Measurements from ENCODE around the gene PRKCH.

PRKCH gene

DNA sequence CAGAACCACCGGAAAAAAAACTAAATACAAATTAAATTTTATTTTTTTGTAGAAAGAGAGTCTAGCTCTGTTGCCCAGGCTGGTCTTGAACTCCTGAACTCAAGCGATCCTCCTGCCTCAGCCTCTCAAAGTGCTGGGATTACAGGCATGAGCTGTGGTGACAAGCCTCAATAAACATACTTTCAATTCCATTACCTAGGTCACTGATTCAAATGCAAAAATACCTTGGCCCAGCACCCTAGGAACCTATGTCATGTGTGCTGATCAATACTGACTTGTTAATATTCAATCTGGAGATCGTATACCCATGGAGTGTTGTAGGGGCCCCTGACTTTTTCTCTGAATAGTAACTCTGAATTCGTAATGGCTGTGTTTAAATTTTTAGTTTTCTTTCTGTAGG lies 33.2 kb upstream of the PRKCH start:
- Histone ChIP-seq H3K27me3 (ENCODE audit: low read length) (no peaks in the 10 kb centered on the region), H3K79me2 (ENCODE audit: insufficient read depth, low read length) (no peaks in the 10 kb centered on the region), H3K4me3 (ENCODE audit: insufficient read depth, low read length, poor library complexity, severe bottlenecking) (no peak overlapping the region)

GRCh38 chr14:61288720-61289119 lies 32.7 kb upstream of the PRKCH start:
- H3F3A ChIP-seq (ENCODE audit: insufficient read depth) = no peaks in the 10 kb centered on the region
- H3K79me2 ChIP-seq (ENCODE audit: insufficient read depth, low read length) = no peaks in the 10 kb centered on the region
- H3K9me3 ChIP-seq (ENCODE audit: insufficient read depth, low read length) = no peaks in the 10 kb centered on the region
- no peaks in the 10 kb centered on the region for H3K36me3 ChIP-seq (ENCODE audit: low read length)
- H3K27me3 ChIP-seq (ENCODE audit: low read length) = no peaks in the 10 kb centered on the region
- no peak overlapping the region for H2AFZ ChIP-seq (ENCODE audit: low read depth, low read length, severe bottlenecking)
- no peaks in the 10 kb centered on the region for H4K20me1 ChIP-seq (ENCODE audit: low read depth, low read length)
- no peak overlapping the region for H3K9ac ChIP-seq (ENCODE audit: low read length)
- no peaks in the 10 kb centered on the region for H3K9me2 ChIP-seq (replicated peaks; ENCODE audit: insufficient read depth, low read length)
- no peak overlapping the region for H3K4me2 ChIP-seq (ENCODE audit: low read depth, low read length, poor library complexity, severe bottlenecking)
- H3K27ac ChIP-seq (ENCODE audit: low read depth, low read length) = no peak overlapping the region
- no peak overlapping the region for H3K4me3 ChIP-seq (ENCODE audit: insufficient read depth, low read length, poor library complexity, severe bottlenecking)
- TF ChIP-seq, protein P1, sequence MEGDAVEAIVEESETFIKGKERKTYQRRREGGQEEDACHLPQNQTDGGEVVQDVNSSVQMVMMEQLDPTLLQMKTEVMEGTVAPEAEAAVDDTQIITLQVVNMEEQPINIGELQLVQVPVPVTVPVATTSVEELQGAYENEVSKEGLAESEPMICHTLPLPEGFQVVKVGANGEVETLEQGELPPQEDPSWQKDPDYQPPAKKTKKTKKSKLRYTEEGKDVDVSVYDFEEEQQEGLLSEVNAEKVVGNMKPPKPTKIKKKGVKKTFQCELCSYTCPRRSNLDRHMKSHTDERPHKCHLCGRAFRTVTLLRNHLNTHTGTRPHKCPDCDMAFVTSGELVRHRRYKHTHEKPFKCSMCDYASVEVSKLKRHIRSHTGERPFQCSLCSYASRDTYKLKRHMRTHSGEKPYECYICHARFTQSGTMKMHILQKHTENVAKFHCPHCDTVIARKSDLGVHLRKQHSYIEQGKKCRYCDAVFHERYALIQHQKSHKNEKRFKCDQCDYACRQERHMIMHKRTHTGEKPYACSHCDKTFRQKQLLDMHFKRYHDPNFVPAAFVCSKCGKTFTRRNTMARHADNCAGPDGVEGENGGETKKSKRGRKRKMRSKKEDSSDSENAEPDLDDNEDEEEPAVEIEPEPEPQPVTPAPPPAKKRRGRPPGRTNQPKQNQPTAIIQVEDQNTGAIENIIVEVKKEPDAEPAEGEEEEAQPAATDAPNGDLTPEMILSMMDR (IDR thresholded peaks at IDR 0.05; ENCODE audit: insufficient read depth, low read length, poor library complexity, severe bottlenecking) = no peak
- TF ChIP-seq EZH2phosphoT487 (conservative IDR thresholded peaks at IDR 0.05; ENCODE audit: low read length) = no peak

More for the DNA sequence above, 33.2 kb upstream of the PRKCH start:
- H3K36me3 ChIP-seq (ENCODE audit: low read length) = no peaks in the 10 kb centered on the region
- H2AFZ ChIP-seq (ENCODE audit: low read depth, low read length, severe bottlenecking) = no peak overlapping the region
- TF ChIP-seq, protein P1 (IDR thresholded peaks at IDR 0.05; ENCODE audit: insufficient read depth, low read length, poor library complexity, severe bottlenecking) = no peak
- no peak for TF ChIP-seq EZH2phosphoT487 (conservative IDR thresholded peaks at IDR 0.05; ENCODE audit: low read length)
- no peak overlapping the region for H3K9ac ChIP-seq (ENCODE audit: low read length)
- no peaks in the 10 kb centered on the region for H3F3A ChIP-seq (ENCODE audit: insufficient read depth)
- H3K4me2 ChIP-seq (ENCODE audit: low read depth, low read length, poor library complexity, severe bottlenecking) = no peak overlapping the region
- H3K27ac ChIP-seq (ENCODE audit: low read depth, low read length) = no peak overlapping the region
- H4K20me1 ChIP-seq (ENCODE audit: low read depth, low read length) = no peaks in the 10 kb centered on the region
- H3K9me2 ChIP-seq (replicated peaks; ENCODE audit: insufficient read depth, low read length) = no peaks in the 10 kb centered on the region
- no peaks in the 10 kb centered on the region for H3K9me3 ChIP-seq (ENCODE audit: insufficient read depth, low read length)

DNA sequence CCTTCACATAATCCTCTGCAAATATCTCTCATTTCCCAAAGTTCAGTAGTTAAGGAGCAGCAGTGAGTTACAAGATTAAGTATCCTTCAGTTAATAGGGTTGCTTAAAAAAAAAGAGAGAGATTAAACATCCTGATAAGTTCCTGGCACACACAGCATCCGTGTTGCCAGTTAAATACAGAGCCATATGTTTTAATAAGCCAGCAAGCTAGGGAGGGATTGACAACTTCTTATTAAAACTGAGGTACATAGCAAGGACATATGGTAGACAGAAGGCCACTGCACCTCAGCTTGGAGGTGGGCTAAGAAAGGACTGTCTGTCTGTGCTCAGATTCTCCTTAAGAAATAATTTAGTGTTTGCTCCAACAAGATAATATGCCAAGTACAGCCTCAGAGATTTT lies 30.7 kb upstream of the PRKCH start:
- Histone ChIP-seq H3K4me2 (ENCODE audit: low read depth, low read length, poor library complexity, severe bottlenecking) (no peak overlapping the region), H3K4me3 (ENCODE audit: insufficient read depth, low read length, poor library complexity, severe bottlenecking) (no peak overlapping the region), H3K9me2 (replicated peaks; ENCODE audit: insufficient read depth, low read length) (no peaks in the 10 kb centered on the region), H3K79me2 (ENCODE audit: insufficient read depth, low read length) (no peaks in the 10 kb centered on the region), H3K9ac (ENCODE audit: low read length) (no peak overlapping the region), H3F3A (ENCODE audit: insufficient read depth) (no peaks in the 10 kb centered on the region), H3K9me3 (ENCODE audit: insufficient read depth, low read length) (no peaks in the 10 kb centered on the region), H3K27ac (ENCODE audit: low read depth, low read length) (no peak overlapping the region), H4K20me1 (ENCODE audit: low read depth, low read length) (no peaks in the 10 kb centered on the region), H2AFZ (ENCODE audit: low read depth, low read length, severe bottlenecking) (no peak overlapping the region), H3K36me3 (ENCODE audit: low read length) (no peaks in the 10 kb centered on the region), H3K27me3 (ENCODE audit: low read length) (no peaks in the 10 kb centered on the region)
- TF ChIP-seq EZH2phosphoT487 (conservative IDR thresholded peaks at IDR 0.05; ENCODE audit: low read length) = no peak
- TF ChIP-seq, protein P1 (IDR thresholded peaks at IDR 0.05; ENCODE audit: insufficient read depth, low read length, poor library complexity, severe bottlenecking) = no peak

All from SU-DHL-6 (cell line).